Ishikawa (cell line): ENCODE results near the gene PFKP.

Experiments used
- CEBPB ChIP-seq: IDR thresholded peaks from 2 replicates; pipeline ENCODE4 v1.6.1; 2012
- EGR1 ChIP-seq: IDR thresholded peaks from 2 replicates; pipeline ENCODE4 v1.6.1; 2012
- EP300 ChIP-seq: IDR thresholded peaks from 2 replicates; pipeline ENCODE4 v1.6.1; 2012; ENCODE audit warnings: borderline replicate concordance
- FOXM1 ChIP-seq: IDR thresholded peaks from 2 replicates; pipeline ENCODE4 v1.6.1; 2012; ENCODE audit warnings: low read depth, borderline replicate concordance
- NFIC ChIP-seq: IDR thresholded peaks from 2 replicates; pipeline ENCODE4 v1.6.1; 2012
- RAD21 ChIP-seq: IDR thresholded peaks from 2 replicates; pipeline ENCODE4 v1.6.1; 2012; ENCODE audit warnings: low read depth
- TAF1 ChIP-seq: IDR thresholded peaks from 2 replicates; pipeline ENCODE4 v1.6.1; 2012; ENCODE audit warnings: low read depth, mild to moderate bottlenecking
- TCF12 ChIP-seq: IDR thresholded peaks from 2 replicates; pipeline ENCODE4 v1.6.1; 2012; ENCODE audit warnings: low read depth
- TEAD4 ChIP-seq: IDR thresholded peaks from 2 replicates; pipeline ENCODE4 v1.6.1; 2012
- YY1 ChIP-seq: IDR thresholded peaks from 2 replicates; pipeline ENCODE4 v1.6.1; 2012; ENCODE audit warnings: low read depth
- TF ChIP-seq, protein P1 (sequence below): IDR thresholded peaks from 2 replicates; pipeline ENCODE4 v1.6.1; 2012
- TF ChIP-seq, protein P2 (sequence below): IDR thresholded peaks from 2 replicates; pipeline ENCODE4 v1.6.1; 2012
- TF ChIP-seq, protein P3 (sequence below): IDR thresholded peaks from 2 replicates; pipeline ENCODE4 v1.6.1; 2012; ENCODE audit warnings: low read depth, mild to moderate bottlenecking

DNA sequence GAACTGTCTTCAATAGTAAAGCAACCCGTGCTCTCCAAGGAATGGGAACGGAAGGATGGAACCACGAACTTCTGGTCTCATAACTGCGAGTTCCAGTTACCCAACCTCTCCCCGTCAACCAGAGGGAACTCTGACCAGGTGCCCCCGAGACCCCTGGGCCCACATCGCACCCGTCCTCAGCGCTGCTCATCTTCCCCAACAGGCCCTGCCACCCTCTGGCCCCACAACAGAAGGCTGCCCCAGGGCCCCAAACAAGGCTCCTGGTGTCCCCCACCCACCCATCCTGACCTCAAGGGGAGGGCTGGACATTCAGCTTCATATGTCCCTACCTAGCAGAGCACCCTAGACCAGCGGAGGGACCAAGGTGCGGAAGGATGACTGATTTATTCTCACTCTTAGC is 82.6 kb downstream of the PFKP start:
- TF ChIP-seq YY1 (no peak), TAF1 (no peak), EP300 (no peak), RAD21 (no peak), TEAD4 (no peak), TCF12 (no peak), CEBPB (no peak), NFIC (no peak), EGR1 (no peak), FOXM1 (no peak)
- TF ChIP-seq, protein P1, sequence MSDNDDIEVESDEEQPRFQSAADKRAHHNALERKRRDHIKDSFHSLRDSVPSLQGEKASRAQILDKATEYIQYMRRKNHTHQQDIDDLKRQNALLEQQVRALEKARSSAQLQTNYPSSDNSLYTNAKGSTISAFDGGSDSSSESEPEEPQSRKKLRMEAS: no peak
- TF ChIP-seq, protein P2, sequence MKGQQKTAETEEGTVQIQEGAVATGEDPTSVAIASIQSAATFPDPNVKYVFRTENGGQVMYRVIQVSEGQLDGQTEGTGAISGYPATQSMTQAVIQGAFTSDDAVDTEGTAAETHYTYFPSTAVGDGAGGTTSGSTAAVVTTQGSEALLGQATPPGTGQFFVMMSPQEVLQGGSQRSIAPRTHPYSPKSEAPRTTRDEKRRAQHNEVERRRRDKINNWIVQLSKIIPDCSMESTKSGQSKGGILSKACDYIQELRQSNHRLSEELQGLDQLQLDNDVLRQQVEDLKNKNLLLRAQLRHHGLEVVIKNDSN: no peak
- TF ChIP-seq, protein P3, sequence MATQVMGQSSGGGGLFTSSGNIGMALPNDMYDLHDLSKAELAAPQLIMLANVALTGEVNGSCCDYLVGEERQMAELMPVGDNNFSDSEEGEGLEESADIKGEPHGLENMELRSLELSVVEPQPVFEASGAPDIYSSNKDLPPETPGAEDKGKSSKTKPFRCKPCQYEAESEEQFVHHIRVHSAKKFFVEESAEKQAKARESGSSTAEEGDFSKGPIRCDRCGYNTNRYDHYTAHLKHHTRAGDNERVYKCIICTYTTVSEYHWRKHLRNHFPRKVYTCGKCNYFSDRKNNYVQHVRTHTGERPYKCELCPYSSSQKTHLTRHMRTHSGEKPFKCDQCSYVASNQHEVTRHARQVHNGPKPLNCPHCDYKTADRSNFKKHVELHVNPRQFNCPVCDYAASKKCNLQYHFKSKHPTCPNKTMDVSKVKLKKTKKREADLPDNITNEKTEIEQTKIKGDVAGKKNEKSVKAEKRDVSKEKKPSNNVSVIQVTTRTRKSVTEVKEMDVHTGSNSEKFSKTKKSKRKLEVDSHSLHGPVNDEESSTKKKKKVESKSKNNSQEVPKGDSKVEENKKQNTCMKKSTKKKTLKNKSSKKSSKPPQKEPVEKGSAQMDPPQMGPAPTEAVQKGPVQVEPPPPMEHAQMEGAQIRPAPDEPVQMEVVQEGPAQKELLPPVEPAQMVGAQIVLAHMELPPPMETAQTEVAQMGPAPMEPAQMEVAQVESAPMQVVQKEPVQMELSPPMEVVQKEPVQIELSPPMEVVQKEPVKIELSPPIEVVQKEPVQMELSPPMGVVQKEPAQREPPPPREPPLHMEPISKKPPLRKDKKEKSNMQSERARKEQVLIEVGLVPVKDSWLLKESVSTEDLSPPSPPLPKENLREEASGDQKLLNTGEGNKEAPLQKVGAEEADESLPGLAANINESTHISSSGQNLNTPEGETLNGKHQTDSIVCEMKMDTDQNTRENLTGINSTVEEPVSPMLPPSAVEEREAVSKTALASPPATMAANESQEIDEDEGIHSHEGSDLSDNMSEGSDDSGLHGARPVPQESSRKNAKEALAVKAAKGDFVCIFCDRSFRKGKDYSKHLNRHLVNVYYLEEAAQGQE: no peak
